HG03432 (cell line): ENCODE data around the gene ESD.
A peak's percentile ranks its signal among the peaks of the same experiment; 100 is the strongest.
"Not testable (repeated sequence)": the region's sequence is repeated elsewhere in the genome, so short reads cannot be mapped to it uniquely, and the experiment has no call there.

ENCODE experiments used
- ATAC-seq: cut with Tn5 transposase; IDR thresholded peaks from one replicate; pipeline ENCODE4 v1.9.1; 2021; ENCODE audit warnings: mild to moderate bottlenecking, moderate library complexity; ENCODE audit not compliant: unreplicated experiment

The ESD gene

GRCh38 chr13:46796129-46796514 lies 839 bp downstream of the ESD start:
- ATAC-seq = no peak

- ATAC-seq = no peak
Observed at GRCh38 chr13:46795321-46795720, 1.6 kb downstream of the ESD start.

GRCh38 chr13:46783504-46783903 lies 13.5 kb downstream of the ESD start:
- no peak for ATAC-seq

GRCh38 chr13:46782691-46783090 lies 14.3 kb downstream of the ESD start:
- ATAC-seq = no peak

- ATAC-seq = no peak
Observed at GRCh38 chr13:46782066-46782465, 14.9 kb downstream of the ESD start.

DNA sequence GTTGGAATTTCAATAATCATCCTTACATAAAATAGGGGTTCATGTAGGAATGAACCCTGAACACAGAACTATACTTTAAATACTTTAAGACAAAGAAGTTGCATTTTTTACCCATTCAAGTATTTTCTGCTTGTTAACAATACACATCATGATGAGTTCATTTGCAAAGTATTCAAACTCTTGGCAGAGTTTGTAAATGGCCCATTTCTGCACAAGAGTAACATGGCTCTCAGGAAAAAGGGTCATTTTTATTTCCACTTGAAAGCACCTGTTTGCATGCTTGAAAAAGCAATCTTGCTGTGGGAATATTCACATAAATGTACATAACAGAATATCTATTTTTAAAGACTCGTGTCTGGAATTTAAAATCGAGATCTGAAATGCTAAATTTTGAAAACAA lies 18.1 kb downstream of the ESD start:
- ATAC-seq = no peak

- no peak for ATAC-seq
Observed at GRCh38 chr13:46778095-46778494, 18.9 kb downstream of the ESD start.

- no peak for ATAC-seq
Observed at GRCh38 chr13:46775385-46776107, 21.4 kb downstream of the ESD start.

DNA sequence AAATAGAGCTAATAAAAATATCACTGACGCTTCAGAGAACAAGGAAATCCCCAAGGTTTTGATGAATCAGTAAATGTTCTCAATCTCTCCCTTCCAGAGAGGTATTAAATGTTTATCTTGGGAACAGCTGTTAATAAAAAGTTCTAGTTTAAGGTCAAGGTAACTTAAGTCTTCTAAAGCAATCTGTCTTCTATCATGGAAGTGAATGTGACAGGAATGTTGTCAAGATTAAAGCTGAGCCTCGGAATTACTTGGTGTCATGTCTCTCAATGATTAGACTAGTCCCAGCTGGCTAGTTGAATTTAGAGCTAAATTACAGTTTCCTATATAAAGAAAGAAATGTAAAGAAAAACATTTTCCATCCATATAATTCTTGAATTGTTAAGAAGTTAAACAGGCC lies 23.4 kb downstream of the ESD start:
- no peak for ATAC-seq

GRCh38 chr13:46771693-46772092 lies 25.3 kb downstream of the ESD start:
- ATAC-seq = no peak

GRCh38 chr13:46769925-46770324 lies 27.0 kb downstream of the ESD start:
- not testable (repeated sequence) for ATAC-seq

DNA sequence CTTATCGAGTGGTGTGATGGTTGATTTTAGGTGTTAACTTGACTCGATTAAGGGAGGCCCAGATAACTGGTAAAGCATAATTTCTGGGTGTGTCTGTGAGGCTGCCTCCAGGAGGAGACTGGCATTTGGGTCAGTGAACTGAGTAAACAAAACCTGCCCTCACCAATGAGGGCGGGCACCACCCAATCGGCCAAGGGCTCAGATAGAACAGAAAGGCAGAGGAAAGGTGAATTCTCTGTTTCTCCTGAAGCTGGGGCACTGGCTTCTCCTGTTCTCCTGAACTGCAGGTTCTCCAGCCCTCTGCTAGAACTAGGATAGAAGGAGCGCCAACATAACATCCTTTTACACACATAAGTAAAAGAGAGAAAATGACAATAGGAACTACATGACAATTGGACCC lies 35.1 kb downstream of the ESD start:
- ATAC-seq = no peak

DNA sequence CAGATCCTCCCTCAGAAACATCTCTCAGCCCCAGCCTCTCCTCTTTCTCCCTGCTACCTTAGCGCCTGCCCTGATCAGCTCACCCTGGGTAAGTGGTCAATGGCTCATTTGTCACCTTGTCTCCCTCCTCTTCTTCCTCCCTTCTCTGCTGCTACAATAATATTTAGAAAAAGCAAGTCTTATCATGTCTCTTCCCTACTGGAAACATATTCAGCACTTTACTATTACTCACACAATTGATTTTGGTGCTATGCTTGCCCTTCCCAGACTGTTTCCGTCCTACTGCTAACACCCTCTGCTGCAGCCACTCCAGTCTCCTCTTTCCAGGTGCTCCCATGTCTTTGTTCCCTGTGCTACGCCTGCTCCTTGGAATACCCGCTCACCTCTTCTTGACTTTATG lies 35.8 kb downstream of the ESD start:
- no peak for ATAC-seq

DNA sequence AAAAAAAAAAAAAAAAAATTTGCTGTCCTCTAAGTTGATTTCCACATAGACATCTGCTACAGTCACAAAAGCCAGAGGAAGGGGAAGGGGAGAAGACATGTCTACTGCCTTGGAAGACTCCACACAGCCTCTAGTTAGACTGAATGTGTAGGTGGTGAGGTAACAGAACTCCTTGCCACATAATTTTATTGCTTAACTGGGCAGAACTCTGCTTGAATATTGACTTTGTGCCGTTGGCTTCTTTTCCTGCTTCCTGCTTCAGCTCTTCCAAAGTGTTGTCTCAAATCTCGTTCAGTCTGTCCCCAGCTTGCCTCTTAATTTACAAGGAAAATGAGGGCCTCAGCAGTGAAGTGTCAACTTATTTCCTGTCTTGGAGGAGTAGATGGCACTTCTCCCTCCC lies 37.1 kb downstream of the ESD start:
- ATAC-seq = no peak

GRCh38 chr13:46757640-46758039 lies 39.3 kb downstream of the ESD start:
- ATAC-seq = no peak

GRCh38 chr13:46756977-46757376 lies 40.0 kb downstream of the ESD start:
- no peak for ATAC-seq

- ATAC-seq = not testable (repeated sequence)
Observed at GRCh38 chr13:46755508-46755907, 41.5 kb downstream of the ESD start.

GRCh38 chr13:46754812-46755211 lies 42.1 kb downstream of the ESD start:
- ATAC-seq = no peak

DNA sequence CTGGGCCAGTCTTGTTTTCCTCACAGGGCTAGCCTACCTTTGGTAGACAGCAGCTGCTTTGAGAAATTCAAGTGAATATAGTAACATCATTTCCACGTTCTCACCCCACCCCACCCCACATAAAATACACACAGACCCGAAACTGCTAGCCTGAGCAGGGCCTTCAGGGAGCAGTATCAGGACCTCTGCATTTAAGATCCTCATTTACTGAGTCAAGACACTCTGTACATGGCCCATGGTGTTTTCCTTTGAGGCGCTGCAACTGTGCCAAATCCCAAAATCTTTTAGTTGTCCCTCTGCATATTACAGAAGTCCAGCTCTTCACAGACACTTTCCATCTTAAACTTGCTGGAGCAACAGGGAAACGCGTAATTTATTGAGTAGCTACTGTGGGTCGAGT lies 43.0 kb downstream of the ESD start:
- no peak for ATAC-seq

- ATAC-seq = no peak
Observed at GRCh38 chr13:46753137-46753536, 43.8 kb downstream of the ESD start.

GRCh38 chr13:46751811-46752635 lies 44.9 kb downstream of the ESD start:
- ATAC-seq = peak; percentile 84

GRCh38 chr13:46749951-46750350 lies 47.0 kb downstream of the ESD start:
- ATAC-seq = no peak
